Endometrium (tissue), 2 donors: ENCODE results near the gene RAD51B.

Source experiments
- FAIRE-seq: peaks from 2 replicates; lab custom pipeline; 2012; peaks lifted over from hg19 to GRCh38; lab: Jason Lieb, UNC
- donor health status: control.
- donor health status: control.

The RAD51B gene

DNA sequence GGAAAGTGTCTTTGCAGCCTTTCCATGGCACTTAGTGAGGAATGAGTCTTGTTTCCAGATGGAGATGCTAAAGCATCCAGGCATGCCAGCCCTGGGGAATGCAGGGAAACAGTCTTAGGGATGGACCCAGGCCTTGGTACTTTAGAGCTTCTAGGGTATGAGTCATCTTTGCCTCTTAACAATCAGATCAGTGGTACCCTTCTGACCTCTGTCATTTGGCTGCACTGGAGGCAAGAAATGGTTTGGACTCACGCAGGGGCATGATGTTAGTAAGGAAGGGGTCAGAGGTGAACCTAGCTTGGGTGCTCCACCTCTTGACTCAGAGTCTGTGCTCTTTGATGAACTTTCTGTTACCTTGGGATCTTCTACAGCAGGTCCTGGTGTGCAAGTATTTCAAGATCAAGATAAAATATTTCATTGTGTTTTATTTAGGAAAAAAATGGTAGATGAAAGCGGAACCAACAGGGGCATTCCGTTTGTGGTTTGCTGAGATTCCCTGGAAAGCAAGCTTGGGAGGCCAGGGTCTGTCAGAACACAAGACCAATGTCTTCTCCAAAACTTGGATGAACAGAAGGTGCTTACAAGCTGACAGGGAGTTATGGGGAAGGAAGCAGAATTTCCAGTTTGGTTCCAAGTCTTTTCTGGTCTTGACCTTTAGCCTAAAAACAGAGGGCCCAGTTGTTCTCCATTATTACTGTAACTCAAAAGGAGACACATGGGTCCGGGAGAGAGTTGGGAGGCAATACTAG, 757.1 kb downstream of the RAD51B start:
- no peak for FAIRE-seq

DNA sequence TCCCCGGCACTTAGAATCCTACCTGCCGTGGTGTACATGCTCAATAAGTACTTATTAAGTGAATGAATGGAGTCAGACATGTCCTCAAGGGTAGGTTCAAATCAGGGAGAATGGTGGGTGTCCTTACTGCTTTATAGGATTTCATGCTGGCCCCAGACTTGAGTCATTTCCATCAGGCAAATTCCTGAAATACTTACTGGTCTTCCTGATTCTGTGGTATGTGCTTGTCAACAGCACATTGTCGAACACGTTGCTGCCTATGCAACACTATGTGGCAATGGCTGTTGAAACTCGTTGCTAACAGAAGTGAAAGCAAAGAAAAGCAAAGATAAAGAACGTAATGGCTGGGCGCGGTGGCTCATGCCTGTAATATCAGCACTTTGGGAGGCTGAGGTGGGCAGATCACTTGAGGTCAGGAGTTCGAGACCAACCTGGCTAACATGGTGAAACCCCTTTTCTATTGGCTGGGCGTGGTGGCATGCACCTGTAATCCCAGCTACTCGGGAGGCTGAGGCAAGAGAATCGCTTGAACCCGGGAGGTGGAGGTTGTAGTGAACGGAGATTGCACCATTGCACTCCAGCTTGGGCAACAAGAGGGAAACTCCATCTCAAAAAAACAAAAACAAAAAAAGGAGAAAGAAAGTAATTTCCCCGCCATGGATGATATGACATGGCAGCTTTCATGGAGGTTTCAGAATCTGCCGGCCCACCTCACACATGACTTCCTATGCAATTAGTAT, 758.4 kb downstream of the RAD51B start:
- no peak for FAIRE-seq

DNA sequence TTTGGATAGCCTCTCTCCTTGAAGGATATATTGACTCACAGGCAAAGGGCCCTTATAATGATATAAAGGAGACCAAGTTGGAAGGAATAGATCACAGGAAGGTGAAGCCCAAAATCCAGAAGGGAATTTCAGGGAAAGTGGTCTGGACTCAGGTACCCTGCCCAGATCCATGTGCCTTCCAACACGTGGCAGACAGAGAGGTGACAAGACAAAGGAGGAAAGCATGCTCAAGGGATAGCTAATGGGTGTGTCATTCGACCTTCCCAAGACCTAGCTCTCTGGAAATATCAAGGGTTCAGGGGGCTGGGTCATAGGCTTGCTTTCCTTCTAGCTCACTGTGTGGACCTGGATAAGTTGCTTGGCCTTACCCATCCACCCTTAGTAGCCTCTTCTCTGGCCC, 759.0 kb downstream of the RAD51B start:
- no peak for FAIRE-seq

DNA sequence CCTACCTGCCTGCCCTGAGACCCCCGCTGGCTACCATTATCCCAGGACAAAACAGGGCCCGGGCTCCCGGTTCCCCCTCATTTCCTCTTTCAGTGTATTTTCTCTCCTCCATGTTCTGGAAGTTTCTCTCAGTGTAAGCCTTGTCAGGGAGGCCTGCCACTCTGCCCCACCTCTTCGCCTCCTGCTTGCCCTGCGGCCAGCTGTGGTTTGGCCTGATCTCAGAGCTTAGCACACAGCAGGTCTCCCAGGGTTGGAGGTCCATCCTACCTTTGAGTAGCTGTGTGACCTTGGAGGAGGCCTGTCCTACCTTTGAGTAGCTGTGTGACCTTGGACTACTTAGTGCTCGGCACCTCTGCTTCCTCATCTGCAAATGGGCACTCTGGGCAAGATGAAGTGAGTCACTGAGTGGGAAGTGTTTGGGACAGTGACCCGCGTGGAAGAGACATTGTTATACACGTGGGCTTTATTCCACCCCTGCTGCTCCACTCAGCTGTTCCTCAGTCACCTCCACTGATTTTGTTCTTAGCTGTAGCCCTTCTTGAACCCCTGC, 760.6 kb downstream of the RAD51B start:
- FAIRE-seq, result no peak

DNA sequence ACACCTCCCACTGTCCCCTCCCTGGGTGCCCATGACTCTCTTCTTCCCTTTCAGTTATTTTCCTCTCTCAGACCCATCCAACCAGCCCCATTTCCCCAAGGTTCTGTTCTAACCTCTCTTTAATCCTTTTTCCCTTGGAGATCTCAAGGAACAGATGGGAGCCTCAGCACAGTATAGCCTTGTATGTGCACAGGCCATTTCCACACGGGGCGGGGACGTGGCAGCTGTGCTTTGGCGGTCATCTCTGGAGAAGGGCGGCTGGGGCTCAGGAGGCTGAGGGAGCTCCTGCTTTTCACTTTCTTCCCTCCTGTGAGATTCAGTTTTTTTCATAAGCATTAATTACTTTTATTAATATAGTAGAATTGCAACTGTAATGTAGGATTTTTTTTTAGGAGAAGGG, 761.1 kb downstream of the RAD51B start:
- FAIRE-seq, result no peak

DNA sequence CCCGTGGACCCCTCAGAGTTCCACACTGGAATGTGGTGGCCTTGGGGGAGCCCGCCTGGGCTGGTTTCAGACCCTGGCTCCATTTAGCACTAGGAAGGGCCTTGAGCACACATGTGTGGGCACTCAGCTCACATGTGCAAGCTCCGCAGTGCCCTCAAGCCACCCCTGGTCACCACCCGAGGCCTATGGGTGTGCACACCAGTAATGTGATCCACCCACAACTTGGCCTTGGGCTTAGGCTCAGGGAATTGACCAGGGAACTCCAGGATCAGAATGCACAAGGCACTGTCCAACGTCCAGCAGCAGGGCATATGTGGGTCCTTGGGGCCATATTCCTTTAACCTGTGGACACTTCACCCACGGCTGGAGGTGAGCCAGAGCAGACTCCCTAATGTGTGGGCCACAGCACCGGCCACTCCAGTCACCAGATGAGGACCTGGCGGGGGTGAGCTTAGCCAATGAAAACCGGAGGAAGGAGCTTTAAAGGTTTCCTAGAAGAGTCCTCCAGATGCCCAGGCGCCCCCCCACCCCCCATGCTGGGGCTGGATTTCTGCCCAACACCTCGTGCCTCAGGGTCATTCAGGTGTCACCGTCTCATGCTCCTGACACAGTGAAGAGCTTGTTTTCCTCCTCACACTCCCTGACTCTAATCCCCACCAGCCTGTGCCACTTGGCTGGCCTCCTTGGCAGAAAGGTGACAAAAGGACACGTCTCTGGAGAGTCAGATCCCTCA, 764.1 kb downstream of the RAD51B start:
- no peak for FAIRE-seq

DNA sequence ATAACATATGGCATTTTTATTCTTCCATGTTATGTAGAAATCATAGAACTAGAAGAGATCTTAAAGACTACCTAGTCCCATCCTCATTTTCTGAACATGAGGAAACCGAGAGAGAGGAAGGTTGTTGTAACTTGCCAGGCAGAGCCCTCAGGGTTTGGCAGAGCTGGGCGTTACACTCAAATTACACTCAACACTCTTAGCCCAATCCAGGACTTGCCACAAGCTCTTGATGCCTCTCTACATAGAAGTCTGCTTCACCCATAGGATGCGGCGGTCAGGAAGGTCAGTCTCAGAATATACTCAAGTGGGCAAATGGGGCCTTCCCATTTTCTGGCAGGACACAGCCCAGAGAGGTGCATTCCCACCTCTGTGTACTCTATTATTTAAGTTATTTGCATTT, 765.2 kb downstream of the RAD51B start:
- no peak for FAIRE-seq

DNA sequence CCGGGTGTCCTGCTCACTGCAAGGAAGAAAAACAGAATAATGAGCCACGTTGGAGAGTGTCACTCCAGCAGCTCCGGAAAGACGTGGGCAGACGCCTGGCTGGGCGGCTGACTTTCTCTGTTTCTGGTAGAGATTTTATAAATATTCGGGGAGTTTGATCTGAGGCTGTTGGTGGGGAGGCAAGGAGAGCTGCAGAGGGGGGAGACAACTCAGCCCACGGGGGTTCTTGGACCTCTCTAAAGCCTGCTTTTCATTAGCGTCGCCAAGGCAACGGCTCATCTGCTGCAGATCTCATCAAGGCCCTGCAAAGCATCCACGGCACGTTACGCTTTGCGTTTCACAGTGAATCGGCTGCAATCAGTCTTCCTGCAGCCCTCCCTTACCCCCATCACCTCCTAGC, 766.1 kb downstream of the RAD51B start:
- FAIRE-seq, result peak; percentile 74

DNA sequence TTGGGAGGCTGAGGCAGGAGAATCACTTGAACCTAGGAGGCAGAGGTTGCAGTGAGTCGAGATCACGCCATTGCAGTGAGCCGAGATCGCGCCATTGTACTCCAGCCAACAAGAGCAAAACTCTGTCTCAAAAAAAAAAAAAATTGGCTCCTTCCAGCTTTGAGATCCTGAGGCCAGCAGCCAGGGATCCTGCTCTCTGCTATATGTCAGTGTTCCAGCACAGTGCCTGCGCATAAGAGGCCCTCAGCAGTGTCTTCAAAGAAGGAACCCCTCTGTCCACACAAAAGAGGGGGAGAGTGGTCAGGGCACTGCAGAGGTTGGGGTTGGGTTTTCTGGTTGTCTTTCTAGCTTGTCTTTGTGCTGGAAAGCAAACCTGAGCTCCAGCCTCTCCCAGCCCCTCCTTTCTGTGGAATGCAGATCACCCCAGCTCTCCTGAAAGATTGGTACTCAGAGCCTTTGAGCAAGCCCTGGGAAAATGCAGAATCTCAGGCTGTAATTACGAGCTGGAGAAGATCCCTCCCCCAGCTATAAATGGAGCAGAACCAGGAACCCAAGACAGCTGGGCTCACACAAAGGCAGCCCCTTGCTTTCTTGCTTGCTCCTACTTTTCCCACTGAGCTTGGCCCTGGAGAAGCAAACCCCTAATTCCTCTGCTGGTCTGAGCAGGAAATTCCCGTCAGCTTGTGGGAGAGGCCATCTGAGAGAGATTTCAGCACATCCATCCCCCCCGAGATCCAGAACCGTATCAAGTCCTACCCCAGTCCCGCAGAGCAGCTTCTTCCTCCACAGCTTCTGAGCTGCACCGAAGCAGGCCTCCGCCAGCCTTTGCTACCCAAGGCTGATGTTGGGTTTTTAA, 767.5 kb downstream of the RAD51B start:
- no peak for FAIRE-seq

DNA sequence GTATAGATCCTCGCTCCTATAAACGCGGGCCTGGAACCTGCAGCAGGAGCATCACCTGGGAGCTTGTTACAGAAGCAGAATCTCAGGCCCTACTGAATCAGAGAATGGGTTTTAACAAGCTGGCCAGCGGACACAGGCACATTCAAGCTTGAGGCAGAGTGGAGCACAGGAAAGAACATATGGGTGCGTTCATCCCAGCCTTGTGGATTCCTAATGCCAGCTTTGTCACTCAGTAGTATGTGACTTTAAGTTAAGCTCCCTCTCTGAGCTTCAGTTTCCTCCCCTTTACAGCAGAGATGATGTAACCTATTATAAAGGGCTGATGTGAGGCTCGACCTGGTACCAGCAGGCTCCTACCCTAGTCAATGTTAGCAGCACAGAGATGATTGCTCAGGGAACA, 768.4 kb downstream of the RAD51B start:
- no peak for FAIRE-seq

DNA sequence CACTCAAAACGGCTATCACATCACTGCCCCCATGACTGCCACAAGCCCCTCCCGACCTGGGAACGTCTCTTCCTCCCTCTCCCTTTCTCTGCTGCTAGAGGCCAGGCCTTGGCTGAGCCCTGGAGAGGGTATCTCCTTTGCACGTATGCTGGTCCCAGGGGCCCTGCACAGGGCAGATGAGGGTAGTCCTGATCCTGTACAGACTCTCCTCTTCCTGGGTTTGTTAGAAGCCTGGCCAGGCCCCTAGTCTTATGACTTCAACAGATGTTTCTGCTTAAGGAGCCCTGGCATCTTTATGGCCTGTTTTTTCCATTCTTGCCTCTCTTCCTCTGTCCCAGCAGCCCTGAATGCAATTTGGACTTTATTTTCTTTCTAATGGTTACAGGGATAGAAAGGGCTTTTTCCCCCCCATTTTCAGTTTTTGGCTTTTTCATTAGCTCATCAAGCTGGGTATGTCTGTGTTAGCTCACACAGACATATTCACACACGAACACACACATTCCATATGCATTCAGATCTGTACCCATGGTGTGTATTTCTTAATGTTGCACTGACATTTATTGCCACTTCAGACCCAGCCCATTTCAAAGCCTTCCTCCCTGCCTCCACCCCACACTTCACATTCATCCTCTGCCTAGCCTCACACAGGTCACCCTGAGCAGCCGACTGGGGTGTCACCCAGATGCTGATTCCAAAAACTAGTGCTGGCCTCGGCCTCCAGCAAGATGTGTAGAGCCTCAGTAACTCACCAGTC, 770.0 kb downstream of the RAD51B start:
- FAIRE-seq, result peak; percentile 90

DNA sequence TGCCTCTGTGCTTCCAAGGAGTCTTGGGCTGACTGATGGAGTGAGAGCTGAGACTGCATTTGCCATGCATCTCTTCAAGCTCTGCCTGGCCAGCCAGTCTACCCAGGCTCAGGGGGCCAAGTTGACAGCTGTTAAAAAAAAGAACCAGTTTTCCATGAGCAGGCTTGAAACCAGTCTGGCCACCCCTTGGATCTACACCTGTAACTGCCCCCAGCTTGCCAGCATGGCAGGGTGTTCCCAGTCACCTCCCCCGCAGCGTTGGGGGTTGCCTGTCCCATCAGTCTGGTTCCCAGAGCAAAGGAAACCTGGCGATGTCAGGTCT, 770.6 kb downstream of the RAD51B start:
- FAIRE-seq, result no peak

DNA sequence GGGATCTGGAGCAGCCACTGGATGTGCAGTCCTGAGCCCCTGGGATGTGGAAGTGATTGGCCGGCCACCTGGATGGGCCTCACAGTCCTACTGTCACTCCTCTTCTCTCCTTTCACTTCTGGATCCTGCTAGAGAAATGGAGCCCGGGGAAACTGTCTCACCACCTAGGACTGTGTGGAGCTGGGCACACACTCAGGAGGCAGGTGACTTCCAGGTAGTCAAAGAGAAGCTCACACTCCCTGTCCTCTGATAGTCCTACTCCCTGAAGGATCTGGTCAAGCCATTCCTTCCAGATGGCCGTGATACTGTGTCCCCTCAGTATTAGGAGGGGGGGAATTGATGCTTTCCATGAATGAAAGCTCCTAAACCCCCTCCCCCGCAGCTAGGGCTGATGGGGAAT, 772.2 kb downstream of the RAD51B start:
- FAIRE-seq, result no peak

DNA sequence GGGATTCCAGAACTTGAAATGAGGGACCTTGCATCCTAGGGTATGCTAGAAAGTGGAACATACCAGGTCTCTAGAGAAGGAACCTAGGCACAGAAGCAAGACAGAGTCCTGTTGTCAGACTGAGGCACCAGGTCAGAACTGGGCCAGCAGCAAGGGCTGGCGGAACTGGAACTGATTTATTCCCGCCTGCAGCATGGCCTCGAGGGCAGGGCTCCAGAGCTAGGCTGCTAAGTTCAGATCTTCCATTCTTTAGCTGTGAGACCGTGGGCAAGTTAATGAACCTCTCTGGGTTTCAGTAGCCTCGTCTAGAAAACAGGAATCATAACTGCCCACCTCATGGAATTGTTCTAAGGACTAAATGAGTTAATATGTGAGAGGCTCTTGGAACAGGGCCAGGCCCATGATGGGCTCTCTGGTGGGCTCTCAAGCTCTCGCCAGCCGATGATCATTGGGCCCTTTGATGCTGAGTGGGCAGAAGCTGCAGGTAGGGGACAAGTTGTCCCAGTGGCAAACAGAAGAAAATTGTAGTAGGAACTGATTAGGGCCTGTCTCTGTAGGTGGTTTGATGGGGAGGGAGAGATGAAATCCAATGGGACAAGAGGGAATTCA, 773.5 kb downstream of the RAD51B start:
- no peak for FAIRE-seq

DNA sequence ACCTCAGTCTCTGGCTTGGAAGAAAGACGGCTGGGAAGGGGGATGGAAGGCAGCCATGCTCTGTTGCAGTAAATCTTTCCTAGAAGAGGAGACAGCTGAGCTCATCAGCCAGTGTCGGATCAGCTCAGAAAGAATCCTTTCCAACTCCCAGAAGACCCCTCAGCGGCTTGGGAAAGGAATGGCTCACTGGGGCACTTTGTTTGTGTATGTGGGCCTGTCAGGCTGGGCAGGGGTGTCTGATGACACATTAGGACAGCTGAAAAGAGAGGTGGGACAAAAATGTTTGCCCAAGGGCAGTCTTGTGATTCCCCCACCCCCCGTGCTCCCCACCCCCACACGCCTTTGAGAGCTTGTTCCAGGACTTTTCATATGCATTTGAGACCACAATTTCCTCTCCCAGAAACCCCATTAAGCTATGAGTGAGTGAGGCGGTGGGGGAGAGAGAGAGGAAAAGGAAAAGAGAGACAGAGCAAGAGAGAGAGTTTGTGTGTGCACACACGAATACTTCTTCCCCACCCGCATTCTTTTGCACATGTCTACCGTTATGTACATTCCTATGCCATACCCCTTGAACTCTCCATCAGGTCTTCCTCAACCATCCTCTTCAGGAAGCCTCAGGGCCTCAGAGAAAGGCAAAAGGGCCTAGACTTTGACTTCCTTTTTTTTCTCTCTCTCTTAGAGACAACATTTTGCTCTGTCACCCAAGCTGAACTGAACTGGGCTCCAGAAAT, 774.4 kb downstream of the RAD51B start:
- no peak for FAIRE-seq

DNA sequence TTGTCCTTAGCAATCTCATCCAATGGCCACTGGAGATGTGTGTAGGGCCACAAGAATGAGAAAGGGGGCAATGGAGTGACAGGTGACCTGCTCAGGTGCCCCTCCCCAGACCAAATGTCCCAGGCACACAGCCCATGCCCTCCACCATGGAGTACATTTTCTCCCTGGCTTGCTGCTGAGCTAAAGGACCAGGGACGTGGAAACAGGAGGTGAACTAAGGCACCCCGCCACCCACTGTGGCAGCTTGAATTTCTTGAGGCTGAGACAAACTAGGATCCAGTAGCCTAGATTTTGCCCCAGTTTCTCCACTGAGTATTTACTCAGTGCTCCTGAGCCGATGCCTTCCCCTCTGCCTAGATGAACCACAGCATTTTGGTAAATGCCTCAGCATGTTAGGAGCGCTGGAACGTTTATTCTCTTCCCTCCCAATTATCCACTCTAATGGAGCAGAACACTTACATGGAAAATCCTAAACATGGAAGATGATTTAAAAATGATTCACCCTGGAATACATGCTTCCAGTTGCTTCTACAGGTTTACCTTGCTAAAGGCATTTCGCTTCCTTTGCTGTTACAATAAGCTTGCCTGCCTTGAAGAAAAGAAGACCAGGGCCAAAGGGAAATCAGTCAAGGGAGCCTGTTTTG, 775.3 kb downstream of the RAD51B start:
- FAIRE-seq, result no peak

DNA sequence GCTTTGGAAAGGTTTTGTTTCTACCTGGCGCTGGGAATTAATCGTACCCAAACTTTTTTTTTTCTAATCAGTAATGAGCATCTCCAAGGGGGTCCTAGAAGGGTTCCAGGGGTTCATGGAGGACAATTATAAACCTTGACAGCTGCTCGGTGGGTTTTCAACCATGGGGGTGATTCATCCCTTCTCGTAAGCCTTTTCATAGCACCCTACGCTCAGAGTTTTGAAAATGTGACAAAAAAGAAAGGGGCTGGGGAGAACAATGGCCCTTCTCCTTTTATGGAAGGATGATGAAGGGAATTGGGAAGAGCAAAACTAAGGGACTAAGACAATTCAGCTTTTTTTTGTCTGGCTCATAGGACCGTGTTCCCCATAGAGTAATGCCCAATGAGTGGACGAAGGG, 776.6 kb downstream of the RAD51B start:
- no peak for FAIRE-seq

DNA sequence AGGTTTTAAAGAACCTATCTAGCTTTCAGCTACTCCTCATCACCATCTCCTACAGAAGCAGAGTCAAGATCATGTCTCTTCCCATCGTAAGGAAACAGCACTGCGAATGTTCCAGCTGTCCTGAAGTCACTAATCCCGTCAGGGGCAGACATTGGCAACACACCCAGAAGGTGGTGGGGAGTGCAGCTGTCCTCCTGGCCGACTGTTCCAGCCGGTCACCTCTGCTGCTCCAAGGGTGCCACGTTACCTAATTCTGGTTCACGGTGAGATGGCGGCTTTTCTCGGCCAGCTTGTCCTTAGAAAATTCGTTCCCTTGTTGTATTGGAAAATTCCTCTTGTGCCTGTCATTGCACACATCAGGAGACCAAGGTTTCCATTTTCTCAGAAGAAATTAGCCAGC, 777.1 kb downstream of the RAD51B start:
- FAIRE-seq, result no peak

DNA sequence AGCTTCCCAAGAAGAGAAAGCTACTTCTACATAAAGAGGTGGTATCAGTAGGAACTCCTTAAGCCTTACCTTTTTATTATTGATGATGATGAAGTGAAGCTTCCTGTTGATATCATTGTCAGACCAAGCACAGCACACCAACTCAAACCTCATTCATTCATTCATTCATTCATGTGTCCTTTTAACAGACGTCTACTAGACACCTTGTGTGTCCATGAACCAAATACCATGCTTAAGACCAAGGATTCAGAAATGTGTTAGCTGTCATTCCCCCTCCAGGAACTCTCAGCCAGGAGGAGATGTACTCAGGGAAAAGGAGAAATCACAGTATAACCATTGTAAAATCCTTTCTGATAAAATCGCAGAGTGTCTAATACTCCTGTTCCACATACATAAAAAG, 778.5 kb downstream of the RAD51B start:
- no peak for FAIRE-seq
